ENCODE results near the gene RDH11.
"Not testable (repeated sequence)": the region's sequence is repeated elsewhere in the genome, so short reads cannot be mapped to it uniquely, and the experiment has no call there.

RDH11 gene

DNA sequence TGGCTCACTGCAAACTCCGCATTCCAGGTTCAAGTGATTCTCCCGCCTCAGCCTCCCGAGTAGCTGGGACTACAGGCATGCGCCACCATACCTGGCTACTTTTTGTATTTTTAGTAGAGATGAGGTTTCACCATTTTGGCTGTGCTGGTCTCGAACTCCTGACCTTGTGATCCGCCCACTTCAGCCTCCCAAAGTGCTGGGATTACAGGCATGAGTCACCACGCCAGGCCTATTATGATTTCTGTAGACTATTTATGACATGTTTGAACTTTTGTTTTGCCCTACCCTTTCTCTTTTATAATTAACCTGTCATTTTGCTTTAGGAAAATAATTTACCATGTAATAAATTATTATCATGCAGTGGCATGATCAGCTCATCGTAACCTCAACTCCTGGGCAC is 5.9 kb upstream of the RDH11 start, which contains the start of gene RDH12:
RDH12 (plus strand) TSS at position 395 of the 400 bp plus-strand sequence. CDS start 20,757 bp downstream, outside the sequence.
- not testable (repeated sequence) for DNase-seq

GRCh38 chr14:67698179-67698578 is 2.6 kb upstream of the RDH11 start:
- DNase-seq: no peak

DNA sequence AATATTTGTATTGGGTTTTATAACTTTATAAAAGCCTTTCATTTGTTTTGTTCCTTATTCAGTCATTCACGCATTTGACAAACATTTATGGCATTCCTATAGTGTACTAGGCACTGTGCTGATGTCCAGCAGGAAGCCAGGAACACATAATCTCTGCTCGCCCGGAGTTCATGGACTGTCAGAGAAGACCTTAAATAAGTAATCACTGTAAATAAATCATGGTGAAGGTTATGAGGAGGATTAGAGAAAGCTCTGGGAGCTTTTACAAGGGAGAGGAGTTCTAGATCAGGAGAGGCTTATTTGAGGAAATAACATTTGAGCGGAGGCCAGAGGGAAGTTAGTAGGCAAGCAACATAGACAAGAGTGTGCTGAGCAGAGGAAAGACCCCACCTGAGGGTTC is 1.4 kb upstream of the RDH11 start:
- DNase-seq: no peak

DNA sequence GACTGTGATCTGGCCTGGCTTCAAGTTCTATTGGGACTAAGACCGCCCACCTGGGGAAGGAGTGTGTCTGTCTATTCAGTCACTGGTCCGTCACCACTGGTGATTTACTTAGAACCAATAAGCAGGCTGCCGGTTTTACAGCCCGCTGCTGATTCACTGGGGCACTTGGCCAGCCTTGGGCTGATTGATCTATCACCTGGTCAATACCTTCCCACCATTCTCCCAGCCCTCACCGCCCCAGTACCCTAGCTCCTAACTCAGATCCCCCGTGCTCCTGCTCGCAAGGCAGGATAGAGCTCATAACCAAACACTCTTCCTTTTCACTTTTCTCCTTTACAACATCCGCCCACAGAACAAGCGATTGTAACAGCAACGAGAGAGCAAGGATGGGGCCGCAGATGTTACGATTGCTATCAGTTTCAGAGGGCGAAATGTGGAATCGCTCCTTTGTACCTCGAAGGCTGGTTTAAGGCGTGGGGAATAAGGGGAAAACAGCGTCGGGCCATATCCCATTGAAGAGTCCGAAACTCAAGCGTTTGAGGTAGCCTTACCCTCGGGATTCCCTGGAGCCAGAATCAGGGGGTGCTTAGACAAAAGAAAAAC is 672 bp downstream of the RDH11 start:
- peak; percentile 81 for DNase-seq

GRCh38 chr14:67690011-67690410 is 5.6 kb downstream of the RDH11 start:
- no peak for DNase-seq

GRCh38 chr14:67683842-67684241 is 11.7 kb downstream of the RDH11 start:
- DNase-seq: no peak

GRCh38 chr14:67680941-67681340 is 14.6 kb downstream of the RDH11 start:
- no peak for DNase-seq

- DNase-seq: no peak
Observed at GRCh38 chr14:67680121-67680602, 15.4 kb downstream of the RDH11 start.

DNA sequence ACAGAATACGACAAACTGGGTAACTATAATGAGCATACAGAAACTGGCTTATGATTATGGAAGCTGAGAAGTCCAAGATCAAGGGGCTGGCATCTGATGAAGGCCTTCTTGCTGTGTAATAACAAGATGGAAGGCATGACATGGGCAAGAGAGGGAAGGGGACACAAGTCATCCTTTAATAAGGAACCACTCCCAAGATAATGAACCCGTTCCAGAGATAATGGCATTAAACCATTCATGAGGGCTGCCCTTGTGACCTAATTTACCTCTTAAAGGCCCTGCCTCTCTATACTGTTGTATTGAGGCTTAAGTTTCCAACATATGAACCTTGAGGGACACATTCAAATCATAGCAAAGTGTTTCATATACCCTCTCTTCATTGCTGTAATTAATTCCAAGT is 16.6 kb downstream of the RDH11 start:
- no peak for DNase-seq

- no peak for DNase-seq
Observed at GRCh38 chr14:67675219-67675582, 20.4 kb downstream of the RDH11 start.

DNA sequence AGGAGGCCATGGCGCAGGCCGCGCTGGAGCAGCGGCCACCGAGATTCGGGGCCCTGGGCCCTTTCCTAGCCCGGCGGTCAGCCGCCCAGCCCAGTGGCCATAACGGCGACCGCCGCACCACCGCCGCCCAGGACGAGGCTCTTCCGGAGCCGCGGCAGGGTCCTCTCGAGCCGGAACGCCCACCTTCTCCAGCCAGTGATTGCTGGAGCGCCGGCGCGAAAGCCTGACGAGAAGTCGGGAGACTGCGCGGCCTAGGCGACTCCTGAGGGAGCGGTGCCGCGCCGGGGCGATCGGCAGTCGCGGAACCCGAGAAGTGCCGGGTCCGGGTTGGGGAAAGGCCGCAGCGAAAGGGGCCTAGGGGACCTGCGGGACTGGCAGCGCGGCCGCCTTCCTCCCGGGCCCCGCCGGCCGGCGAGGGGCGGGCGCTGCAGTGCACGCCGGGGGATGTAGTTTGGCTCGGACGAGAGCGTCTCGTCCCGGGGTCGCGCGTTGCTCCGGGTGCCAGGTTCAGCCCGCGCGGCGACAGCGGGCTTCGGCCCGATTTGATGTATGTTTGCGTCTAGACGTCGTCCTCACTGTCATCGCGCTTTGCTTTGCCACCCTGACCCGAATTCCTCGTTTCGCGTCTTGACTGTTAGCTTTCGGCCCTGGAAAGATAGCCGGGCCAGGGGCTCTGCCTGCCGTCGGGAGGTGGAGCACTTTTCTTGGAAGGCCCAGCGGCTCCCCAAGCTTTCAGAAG is 20.9 kb downstream of the RDH11 start, which contains the start of gene VTI1B:
VTI1B (minus strand) TSS at position 153 of the 739 bp plus-strand sequence; CDS start at position 10, 143 bp downstream.
- DNase-seq: peak; percentile 66

- peak; percentile 31 for DNase-seq
Observed at GRCh38 chr14:67674139-67674479, 21.5 kb downstream of the RDH11 start.

DNA sequence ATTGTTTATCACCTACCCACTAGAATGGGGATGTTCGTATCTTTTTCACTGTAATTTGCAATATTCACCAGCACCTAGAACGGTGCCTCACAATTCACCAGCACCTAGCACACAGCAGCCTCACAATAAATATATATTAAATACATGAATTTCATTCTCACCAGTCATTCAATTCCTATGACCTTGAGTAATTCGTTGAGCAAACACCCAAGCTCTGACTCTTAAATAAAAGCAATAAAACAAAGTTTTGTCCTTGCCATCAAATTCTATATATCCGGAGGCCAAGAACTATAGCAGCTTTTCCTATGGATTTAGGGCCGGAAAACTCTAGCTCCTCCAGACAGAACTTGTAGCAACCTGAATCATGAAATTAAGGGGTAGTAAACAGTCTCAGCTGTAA is 22.1 kb downstream of the RDH11 start:
- DNase-seq: no peak

- no peak for DNase-seq
Observed at GRCh38 chr14:67668559-67668958, 27.0 kb downstream of the RDH11 start.

DNA sequence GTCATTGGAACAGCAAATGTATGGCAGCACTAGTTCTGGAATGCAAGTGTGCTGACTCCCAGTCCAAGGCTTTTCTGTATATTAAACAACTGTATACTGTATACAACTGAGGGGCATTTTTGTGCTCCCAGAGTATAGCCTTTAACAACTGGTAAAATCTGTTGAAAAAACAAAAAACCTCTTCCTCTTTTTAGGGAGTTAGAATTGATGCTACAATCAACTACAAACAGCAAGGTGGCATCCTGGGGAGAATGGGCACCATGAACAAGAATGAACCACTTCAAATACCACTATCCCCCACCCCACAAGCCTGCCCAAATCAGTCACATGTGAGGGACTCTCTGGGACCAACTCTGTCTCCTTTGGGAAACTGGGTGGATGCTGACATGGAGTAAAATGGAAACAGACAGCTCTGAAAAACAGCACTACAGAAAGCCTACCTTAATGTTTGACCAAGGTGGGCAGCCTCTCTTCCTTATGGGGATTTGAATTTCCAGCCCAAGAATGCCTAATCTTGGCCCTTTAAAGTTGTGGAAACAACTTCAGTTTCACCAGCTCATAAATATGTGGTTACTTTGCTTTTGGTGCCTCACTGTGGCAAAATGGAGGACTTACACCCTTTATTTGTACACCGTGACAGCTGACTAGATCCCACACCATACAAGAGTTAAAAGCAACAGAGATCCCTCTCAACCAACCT is 28.7 kb downstream of the RDH11 start:
- DNase-seq: peak; percentile 10

DNA sequence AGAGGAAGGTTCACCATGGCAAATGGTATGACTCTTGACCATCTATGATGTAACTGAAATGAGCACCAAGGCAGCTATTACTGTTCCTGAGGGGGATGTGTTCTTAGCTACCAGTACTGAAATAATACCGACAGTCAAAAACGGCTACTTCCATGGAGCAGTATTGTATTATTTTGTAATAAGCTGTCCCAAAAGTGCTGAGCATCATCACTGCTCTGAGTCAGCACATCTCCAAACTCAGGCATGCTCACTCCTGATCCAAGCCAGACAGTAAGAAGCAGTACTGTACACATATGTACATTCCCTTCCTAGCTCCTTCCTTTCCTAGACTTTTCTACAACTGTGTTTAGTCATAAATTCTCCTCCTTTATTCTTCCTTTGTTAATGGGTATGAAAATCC is 29.7 kb downstream of the RDH11 start:
- DNase-seq: no peak

- DNase-seq: no peak
Observed at GRCh38 chr14:67663633-67664032, 31.9 kb downstream of the RDH11 start.

GRCh38 chr14:67653651-67654280 is 41.8 kb downstream of the RDH11 start:
- no peak for DNase-seq

DNA sequence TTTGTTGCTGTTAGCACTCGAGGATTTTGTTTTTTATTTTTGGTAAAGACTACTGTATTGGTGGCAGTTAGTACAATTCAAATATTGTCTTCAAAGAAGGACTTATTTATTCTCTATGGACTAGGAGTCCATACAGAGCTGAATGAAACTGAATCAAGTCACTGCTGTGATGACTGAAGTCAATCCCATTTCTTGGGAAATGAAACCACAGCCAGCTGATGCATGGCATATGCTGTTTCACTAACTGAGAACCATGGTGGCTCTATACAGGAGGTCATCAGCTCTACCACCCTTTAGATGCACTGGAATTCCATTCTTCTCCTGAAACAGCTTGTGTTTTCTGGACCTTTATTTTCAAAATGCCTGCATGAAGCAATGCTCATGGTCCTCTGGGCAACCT is 43.4 kb downstream of the RDH11 start:
- DNase-seq: no peak

- DNase-seq: no peak
Observed at GRCh38 chr14:67650694-67651093, 44.9 kb downstream of the RDH11 start.

- DNase-seq: no peak
Observed at GRCh38 chr14:67650151-67650550, 45.4 kb downstream of the RDH11 start.

- DNase-seq: no peak
Observed at GRCh38 chr14:67646131-67646530, 49.4 kb downstream of the RDH11 start.

DNA sequence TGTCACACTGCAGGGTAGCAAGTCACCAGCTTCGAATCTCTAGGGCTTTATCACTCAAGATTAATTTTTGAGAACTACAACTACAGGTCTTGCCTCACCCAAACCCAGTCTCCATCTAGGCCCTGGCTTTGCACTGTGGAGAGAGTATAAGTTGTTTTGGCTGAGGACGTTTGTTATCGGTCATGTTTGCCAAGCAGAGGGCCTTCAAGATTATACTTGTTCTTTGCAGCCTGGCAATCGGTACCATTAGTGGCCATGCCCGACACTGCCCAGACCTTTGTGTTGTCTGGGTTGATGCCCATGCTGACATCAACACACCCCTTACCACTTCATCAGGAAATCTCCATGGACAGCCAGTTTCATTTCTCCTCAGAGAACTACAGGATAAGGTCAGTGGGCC is 50.1 kb downstream of the RDH11 start:
- no peak for DNase-seq

Measured in NCI-H1436 (cell line).